MCF 10A (cell line): ENCODE results near the gene TLCD2. TPM values are rescaled to one million over a fixed set of nuclear protein-coding genes. Genes with fewer than 3 reads are reported as not detected.
A peak's percentile ranks its signal among the peaks of the same experiment; 100 is the strongest.

ENCODE experiments used
- BruUV-seq: library from RNA; stranded (reverse); fragments of 400-500 nt; replicated peaks from 2 replicates; lab custom pipeline; 2021; lab: Mats Ljungman, UMichigan
- CTCF ChIA-PET: fragments of 300-600 bp; sonication (Branson Sonifier 250); formaldehyde crosslinking; extraction: SDS; loops from one replicate; lab custom pipeline; 2021; ENCODE audit warnings: antibody characterized with exemption, inconsistent platforms; lab: Yijun Ruan, JAX
- POLR2A ChIA-PET: fragments of 300-600, 350-650 bp; sonication (Branson Sonifier 250); formaldehyde crosslinking; extraction: SDS; loops from one replicate; lab custom pipeline; 2020; ENCODE audit warnings: antibody characterized with exemption, inconsistent platforms; lab: Yijun Ruan, JAX
- DNase-seq: peaks from one replicate; pipeline ENCODE4 v3.0.0-alpha.2; 2018; ENCODE audit not compliant: unreplicated experiment
- H3K27ac Mint-ChIP-seq: one replicate; pipeline ENCODE4 v1.8.0; 2022; ENCODE audit warnings: mild to moderate bottlenecking, low read depth, mixed read lengths; ENCODE audit not compliant: unreplicated experiment
- H3K27me3 Mint-ChIP-seq: one replicate; pipeline ENCODE4 v1.8.0; 2022; ENCODE audit warnings: mixed read lengths; ENCODE audit not compliant: insufficient read depth, unreplicated experiment
- H3K36me3 Mint-ChIP-seq: one replicate; pipeline ENCODE4 v1.8.0; 2022; ENCODE audit warnings: mild to moderate bottlenecking, moderate library complexity, mixed read lengths; ENCODE audit not compliant: insufficient read depth, unreplicated experiment
- H3K4me1 Mint-ChIP-seq: one replicate; pipeline ENCODE4 v1.8.0; 2022; ENCODE audit warnings: mixed read lengths; ENCODE audit not compliant: insufficient read depth, unreplicated experiment
- H3K4me3 Mint-ChIP-seq: one replicate; pipeline ENCODE4 v1.8.0; 2022; ENCODE audit warnings: mild to moderate bottlenecking, moderate library complexity, mixed read lengths; ENCODE audit not compliant: unreplicated experiment
- H3K9me3 Mint-ChIP-seq: one replicate; pipeline ENCODE4 v1.8.0; 2022; ENCODE audit warnings: mixed read lengths; ENCODE audit not compliant: unreplicated experiment
- CTCF ChIP-seq: fragments of 200-600 bp; IDR thresholded peaks from one replicate; pipeline ENCODE4 v1.8.0; 2022; ENCODE audit warnings: antibody characterized with exemption, mild to moderate bottlenecking; ENCODE audit not compliant: unreplicated experiment
- intact Hi-C: fragments of 100-400 bp; cut with micrococcal nuclease; formaldehyde crosslinking; loops from 2 replicates; pipeline ENCODE4 v1.14.1; 2022
- total RNA-seq: library from RNA; stranded (reverse); gene quantifications from 2 replicates; pipeline ENCODE4 v1.2.3, GENCODE V29; 2022

TLCD2 gene
- total RNA-seq, 1 experiment from 2014 or later: 2.5 TPM

- no peak for TF ChIP-seq CTCF
- Mint-ChIP-seq H3K27ac (peak overlapping the region; percentile 53), H3K27me3 (no peaks in the 10 kb centered on the region), H3K36me3 (peaks cover 48% of the 10 kb centered on the region), H3K4me3 (no peak overlapping the region), H3K4me1 (peaks cover 27% of the 10 kb centered on the region), H3K9me3 (no peaks in the 10 kb centered on the region)
- ChIA-PET CTCF (interaction anchor here (0.6 to 5.2 kb wide), 4 partner anchors 9 to 54 kb away, joined by 4 to 23 read pairs (median 8); no protein-coding TSS in a partner anchor), POLR2A (interaction anchor here (1.5 to 5.2 kb wide), 4 partner anchors 13 to 54 kb away, joined by 3 to 26 read pairs (median 8); no protein-coding TSS in a partner anchor)
- no peak for DNase-seq
- intact Hi-C loops: loop anchor here (2.0 kb wide), 1 partner anchor 55 kb away; no protein-coding TSS in a partner anchor
- BruUV-seq: no TSS peak
Observed at GRCh38 chr17:1729966-1730325, 19.8 kb upstream of the TLCD2 start.

- no peak overlapping the region for H3K4me3 Mint-ChIP-seq
- peaks cover 27% of the 10 kb centered on the region for H3K4me1 Mint-ChIP-seq
- TF ChIP-seq CTCF: no peak
- POLR2A ChIA-PET: interaction anchor here (0.6 to 5.2 kb wide), 5 partner anchors 7 to 178 kb away, joined by 3 to 26 read pairs (median 3); no protein-coding TSS in a partner anchor
- CTCF ChIA-PET: interaction anchor here (0.9 to 5.2 kb wide), 2 partner anchors 56 kb away, joined by 3 to 23 read pairs; no protein-coding TSS in a partner anchor
- peaks cover 39% of the 10 kb centered on the region for H3K36me3 Mint-ChIP-seq
- no peaks in the 10 kb centered on the region for H3K9me3 Mint-ChIP-seq
- H3K27me3 Mint-ChIP-seq: no peaks in the 10 kb centered on the region
- BruUV-seq: no TSS peak
- no peak overlapping the region for H3K27ac Mint-ChIP-seq
- DNase-seq: no peak
- intact Hi-C loops: no loop called here
Observed at GRCh38 chr17:1727876-1728630, 17.9 kb upstream of the TLCD2 start.

- no peaks in the 10 kb centered on the region for H3K27me3 Mint-ChIP-seq
- DNase-seq: no peak
- no peak overlapping the region for H3K4me3 Mint-ChIP-seq
- no peak for TF ChIP-seq CTCF
- no peaks in the 10 kb centered on the region for H3K9me3 Mint-ChIP-seq
- POLR2A ChIA-PET: interaction anchor here (0.7 kb wide), 1 partner anchor 178 kb away, joined by 3 read pairs; no protein-coding TSS in a partner anchor
- no peak overlapping the region for H3K27ac Mint-ChIP-seq
- H3K4me1 Mint-ChIP-seq: peaks cover 27% of the 10 kb centered on the region
- CTCF ChIA-PET: interaction anchor here (0.8 to 1.2 kb wide), 4 partner anchors 10 to 58 kb away, joined by 3 read pairs; no protein-coding TSS in a partner anchor
- BruUV-seq: no TSS peak
- H3K36me3 Mint-ChIP-seq: peaks cover 32% of the 10 kb centered on the region
- intact Hi-C loops: no loop called here
Observed at GRCh38 chr17:1727258-1727789, 17.1 kb upstream of the TLCD2 start.
